Urothelium cell line (cell line): ENCODE data around the gene TET1.
"Not testable (repeated sequence)": the region's sequence is repeated elsewhere in the genome, so short reads cannot be mapped to it uniquely, and the experiment has no call there.

ENCODE experiments used
- DNase-seq: peaks from one replicate; pipeline ENCODE4 v3.0.0; 2011; ENCODE audit warnings: low spot score, mixed read lengths
- FAIRE-seq: peaks from 2 replicates; lab custom pipeline; 2011; peaks lifted over from hg19 to GRCh38; lab: Jason Lieb, UNC

Gene TET1

GRCh38 chr10:68696018-68696417, 135.9 kb downstream of the TET1 start:
- no peak for DNase-seq
- no peak for FAIRE-seq

- no peak for FAIRE-seq
Measured at GRCh38 chr10:68697106-68697505, 137.0 kb downstream of the TET1 start.

GRCh38 chr10:68700197-68700596, 140.1 kb downstream of the TET1 start:
- DNase-seq (no peak), FAIRE-seq (no peak)

More at GRCh38 chr10:68697106-68697505, 137.0 kb downstream of the TET1 start:
- no peak for DNase-seq

- DNase-seq (no peak), FAIRE-seq (no peak)
Measured at GRCh38 chr10:68705548-68705947, 145.4 kb downstream of the TET1 start.

GRCh38 chr10:68708987-68709386, 148.8 kb downstream of the TET1 start:
- FAIRE-seq, DNase-seq: not testable (repeated sequence)

- DNase-seq, FAIRE-seq: not testable (repeated sequence)
Measured at GRCh38 chr10:68713065-68713464, 152.9 kb downstream of the TET1 start.

GRCh38 chr10:68717435-68717834, 157.3 kb downstream of the TET1 start:
- FAIRE-seq (no peak), DNase-seq (no peak)

- FAIRE-seq = peak; percentile 82
Measured at GRCh38 chr10:68720793-68721672, 160.9 kb downstream of the TET1 start, which contains the start of gene CCAR1. Gene CCAR1 (plus strand): TSS chr10:68721239. CDS start chr10:68722505, 1,266 bp downstream.

GRCh38 chr10:68721673-68722335, 161.7 kb downstream of the TET1 start:
- DNase-seq = no peak
- FAIRE-seq = no peak

More at GRCh38 chr10:68720793-68721672, 160.9 kb downstream of the TET1 start, which contains the start of gene CCAR1:
- DNase-seq = peak; percentile 99

- FAIRE-seq (no peak), DNase-seq (no peak)
Measured at GRCh38 chr10:68725016-68725415, 164.9 kb downstream of the TET1 start.

- DNase-seq = no peak
- no peak for FAIRE-seq
Measured at GRCh38 chr10:68727146-68727545, 167.0 kb downstream of the TET1 start.

- FAIRE-seq (no peak), DNase-seq (no peak)
Measured at GRCh38 chr10:68732651-68733050, 172.5 kb downstream of the TET1 start.

GRCh38 chr10:68734349-68734748, 174.2 kb downstream of the TET1 start:
- FAIRE-seq (no peak), DNase-seq (no peak)

GRCh38 chr10:68735119-68735518, 175.0 kb downstream of the TET1 start:
- no peak for FAIRE-seq
- no peak for DNase-seq

GRCh38 chr10:68735739-68736138, 175.6 kb downstream of the TET1 start:
- not testable (repeated sequence) for DNase-seq, FAIRE-seq

- not testable (repeated sequence) for DNase-seq, FAIRE-seq
Measured at GRCh38 chr10:68740676-68741075, 180.5 kb downstream of the TET1 start.

- FAIRE-seq = no peak
Measured at GRCh38 chr10:68742397-68742796, 182.3 kb downstream of the TET1 start.

More at GRCh38 chr10:68742397-68742796, 182.3 kb downstream of the TET1 start:
- no peak for DNase-seq
